A549 (cell line): ENCODE measurements around the gene TAF6L.

Source experiments
- TF ChIP-seq, protein P1 (sequence below): fragments of >200 bp; sonication (Bioruptor Twin); formaldehyde crosslinking; IDR thresholded peaks from 3 replicates; pipeline ENCODE4 v1.5.1; 2016
- TF ChIP-seq, protein P2 (sequence below): fragments of 450-650 bp; IDR thresholded peaks from 2 replicates; pipeline ENCODE4 v1.6.1; 2014; ENCODE audit warnings: antibody characterized with exemption

DNA sequence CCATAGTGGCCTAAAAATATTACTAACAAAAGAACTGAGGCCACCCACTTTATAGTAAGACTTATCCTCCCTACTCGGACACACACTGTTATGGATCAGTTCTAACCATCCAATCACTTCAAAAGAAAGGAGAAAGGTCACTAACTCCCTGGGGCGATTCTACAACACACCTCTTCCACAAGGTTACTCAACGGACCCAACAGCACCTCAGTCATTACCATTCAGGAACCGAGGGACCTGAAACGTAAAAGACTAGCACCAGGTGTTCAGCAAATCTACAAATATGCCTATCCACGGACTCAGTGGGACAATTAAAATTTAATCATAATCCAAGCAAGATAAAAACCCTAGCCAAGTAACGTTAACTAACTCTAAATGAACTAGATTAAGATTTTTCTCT is 45.5 kb upstream of the TAF6L start:
- TF ChIP-seq, protein P1, sequence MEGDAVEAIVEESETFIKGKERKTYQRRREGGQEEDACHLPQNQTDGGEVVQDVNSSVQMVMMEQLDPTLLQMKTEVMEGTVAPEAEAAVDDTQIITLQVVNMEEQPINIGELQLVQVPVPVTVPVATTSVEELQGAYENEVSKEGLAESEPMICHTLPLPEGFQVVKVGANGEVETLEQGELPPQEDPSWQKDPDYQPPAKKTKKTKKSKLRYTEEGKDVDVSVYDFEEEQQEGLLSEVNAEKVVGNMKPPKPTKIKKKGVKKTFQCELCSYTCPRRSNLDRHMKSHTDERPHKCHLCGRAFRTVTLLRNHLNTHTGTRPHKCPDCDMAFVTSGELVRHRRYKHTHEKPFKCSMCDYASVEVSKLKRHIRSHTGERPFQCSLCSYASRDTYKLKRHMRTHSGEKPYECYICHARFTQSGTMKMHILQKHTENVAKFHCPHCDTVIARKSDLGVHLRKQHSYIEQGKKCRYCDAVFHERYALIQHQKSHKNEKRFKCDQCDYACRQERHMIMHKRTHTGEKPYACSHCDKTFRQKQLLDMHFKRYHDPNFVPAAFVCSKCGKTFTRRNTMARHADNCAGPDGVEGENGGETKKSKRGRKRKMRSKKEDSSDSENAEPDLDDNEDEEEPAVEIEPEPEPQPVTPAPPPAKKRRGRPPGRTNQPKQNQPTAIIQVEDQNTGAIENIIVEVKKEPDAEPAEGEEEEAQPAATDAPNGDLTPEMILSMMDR: no peak
- TF ChIP-seq, protein P2, sequence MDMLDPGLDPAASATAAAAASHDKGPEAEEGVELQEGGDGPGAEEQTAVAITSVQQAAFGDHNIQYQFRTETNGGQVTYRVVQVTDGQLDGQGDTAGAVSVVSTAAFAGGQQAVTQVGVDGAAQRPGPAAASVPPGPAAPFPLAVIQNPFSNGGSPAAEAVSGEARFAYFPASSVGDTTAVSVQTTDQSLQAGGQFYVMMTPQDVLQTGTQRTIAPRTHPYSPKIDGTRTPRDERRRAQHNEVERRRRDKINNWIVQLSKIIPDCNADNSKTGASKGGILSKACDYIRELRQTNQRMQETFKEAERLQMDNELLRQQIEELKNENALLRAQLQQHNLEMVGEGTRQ: no peak
